NCI-H1105 treated with DMSO at 0.1 percent for 48 hours (cell line): Measurements from ENCODE around the gene PATJ.
A peak's percentile ranks its signal among the peaks of the same experiment; 100 is the strongest.

ENCODE experiments used
- DNase-seq: peaks from one replicate; lab custom pipeline; 2025; lab: John Stamatoyannopoulos, UW

Gene PATJ

DNA sequence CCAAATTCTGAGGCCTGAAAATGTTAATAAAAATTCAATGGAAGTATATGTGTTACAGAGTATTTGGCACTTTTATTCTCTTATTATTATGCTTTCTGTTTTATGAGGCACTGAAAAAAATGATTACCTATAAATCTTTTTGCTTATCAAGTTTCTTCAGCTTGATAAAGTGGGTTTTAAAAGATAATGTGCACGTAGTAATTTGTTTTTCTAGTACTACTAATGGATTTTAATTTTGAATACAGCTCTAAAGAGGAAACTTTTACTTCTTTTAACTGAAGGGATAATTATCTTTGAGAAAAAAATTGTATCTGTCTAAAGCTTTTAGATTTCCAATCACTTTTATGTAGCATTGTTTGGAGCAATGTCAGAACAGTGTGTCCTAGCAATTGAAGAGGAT lies 241.0 kb downstream of the PATJ start:
- no peak for DNase-seq

DNA sequence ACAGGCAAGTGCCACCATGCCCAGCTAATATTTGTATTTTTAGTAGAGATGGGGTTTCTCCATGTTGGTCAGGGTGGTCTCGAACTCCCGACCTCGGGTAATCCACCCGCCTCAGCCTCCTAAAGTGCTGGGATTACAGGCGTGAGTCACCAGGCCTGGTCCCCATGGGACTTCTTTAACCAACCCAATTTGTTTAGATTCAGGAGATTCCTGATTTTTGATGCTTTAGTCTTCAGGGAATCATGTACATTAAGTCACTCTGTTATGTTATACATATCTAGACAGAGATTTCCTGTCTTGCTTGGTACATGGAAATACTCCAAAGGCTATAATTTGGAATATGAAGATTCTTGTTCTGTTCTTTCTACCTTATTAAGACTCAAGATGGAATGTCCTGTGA lies 250.0 kb downstream of the PATJ start:
- no peak for DNase-seq

DNA sequence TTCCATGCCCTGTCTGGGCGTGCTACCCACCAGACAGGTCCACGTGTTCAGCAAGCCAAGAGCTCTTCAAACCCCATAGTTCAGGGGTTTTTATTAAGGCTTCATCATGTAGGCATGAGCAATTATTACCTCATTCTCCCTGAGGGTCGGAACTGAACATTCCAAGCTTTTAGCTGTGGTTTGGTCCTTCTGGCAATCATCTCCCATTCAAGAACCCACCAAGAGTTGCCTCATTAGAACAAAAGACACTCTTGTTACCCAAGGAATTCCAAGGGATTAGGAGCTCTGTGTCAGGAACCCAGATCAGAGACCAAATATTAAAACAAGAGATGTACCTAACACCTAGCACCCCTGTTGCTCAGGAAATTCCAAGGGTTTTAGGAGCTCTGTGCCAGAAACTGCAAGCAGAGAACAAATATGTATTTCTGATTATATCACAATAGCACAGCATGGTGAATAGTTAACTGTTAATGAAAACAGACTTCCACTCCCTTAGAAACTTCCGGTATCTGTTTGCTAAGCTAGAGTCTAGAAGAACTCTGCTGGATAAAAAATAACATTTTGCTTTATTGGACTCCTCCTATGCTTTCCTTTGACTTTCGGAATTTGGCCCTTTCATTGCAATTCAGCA lies 251.2 kb downstream of the PATJ start:
- DNase-seq, result no peak

DNA sequence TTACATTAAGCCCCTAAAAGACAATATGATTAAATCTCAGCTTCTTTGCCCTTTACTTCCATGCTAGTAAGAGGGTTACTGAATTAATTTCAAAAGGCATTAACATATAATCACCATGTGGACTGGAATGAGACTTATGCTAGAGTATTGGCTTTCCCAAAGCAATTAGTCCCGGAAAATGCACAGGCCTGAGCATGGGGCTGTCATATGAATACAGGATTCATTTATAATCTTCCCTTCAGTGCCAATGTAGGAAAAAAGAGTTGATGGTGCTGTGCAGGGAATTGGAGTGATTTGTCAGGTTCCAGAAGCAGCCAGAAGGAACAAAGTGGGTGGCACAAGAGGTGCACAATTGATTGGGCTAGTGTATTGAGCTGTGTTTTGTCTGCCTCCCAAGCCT lies 253.4 kb downstream of the PATJ start:
- DNase-seq, result no peak

DNA sequence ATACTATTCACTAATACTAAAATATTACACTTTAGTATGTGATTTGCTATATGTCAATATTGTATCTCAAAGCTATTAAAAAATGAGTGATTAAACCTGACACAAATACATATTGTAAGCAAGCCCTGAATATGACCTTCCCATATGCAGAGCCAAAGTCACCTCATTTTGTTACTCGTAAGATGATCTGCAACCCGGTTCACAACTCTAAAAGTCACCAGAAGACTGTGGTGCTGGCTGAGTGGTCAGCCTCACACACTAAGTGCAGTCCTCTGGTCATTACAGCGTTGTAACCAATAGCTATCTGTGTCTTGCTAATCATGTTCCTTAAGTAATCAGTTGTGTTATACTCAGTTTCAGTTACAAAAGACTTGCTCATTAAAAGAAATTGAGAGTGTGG lies 254.8 kb downstream of the PATJ start:
- DNase-seq, result no peak

DNA sequence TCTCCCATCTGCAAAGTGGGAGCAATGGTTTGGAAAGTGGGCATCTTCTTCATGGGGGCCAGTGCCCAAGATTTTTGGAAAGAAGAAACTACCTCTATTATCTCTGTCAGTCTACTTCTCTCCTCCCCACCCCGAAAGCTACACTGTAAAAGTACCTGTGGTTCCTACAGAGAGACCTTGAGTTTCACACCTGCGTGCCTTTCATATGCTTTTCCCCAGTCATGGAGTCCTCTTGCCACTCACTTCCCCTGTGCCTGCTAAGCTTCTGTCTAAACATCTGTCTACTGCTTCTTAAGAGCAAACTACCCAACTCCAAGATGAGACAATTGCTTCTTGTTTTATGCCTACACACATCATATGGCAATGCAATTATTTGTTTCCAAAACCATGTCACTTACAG lies 261.5 kb downstream of the PATJ start:
- no peak for DNase-seq

DNA sequence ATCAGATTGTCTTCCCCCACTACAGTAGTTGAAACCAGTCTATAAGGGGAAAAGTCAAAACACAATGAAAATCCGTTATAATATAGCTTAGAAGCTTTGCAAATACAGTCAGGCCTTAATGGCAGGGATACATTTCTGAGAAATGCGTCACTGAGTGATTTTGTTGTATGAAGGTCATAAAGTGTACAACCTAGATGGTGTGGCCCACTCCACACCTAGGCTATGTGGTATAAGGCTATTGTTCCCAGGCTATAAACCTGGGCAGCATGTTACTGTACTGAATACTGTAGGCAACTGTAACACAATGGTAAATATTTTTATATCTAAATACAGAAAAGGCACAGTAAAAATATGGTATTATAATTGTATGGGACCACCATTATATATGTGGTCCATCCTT lies 264.4 kb downstream of the PATJ start:
- no peak for DNase-seq

DNA sequence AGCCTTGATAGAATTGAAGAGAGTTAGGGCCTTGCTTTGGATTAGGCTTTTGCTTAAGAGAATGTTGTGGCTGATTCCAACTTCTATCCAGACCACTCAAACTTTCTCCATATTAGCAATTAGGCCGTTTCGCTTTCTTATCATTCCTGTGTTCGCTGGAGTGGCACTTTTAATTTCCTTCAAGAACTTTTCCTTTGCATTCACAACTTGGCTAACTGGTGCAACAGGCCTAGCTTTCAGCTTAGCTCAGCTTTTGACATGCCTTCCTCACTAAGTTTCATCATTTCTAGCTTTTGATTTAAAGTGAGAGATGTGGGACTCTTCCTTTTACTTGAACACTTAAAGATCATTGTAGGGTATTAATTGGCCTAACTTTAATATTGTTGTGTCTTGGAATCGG lies 268.7 kb downstream of the PATJ start:
- DNase-seq, result no peak

DNA sequence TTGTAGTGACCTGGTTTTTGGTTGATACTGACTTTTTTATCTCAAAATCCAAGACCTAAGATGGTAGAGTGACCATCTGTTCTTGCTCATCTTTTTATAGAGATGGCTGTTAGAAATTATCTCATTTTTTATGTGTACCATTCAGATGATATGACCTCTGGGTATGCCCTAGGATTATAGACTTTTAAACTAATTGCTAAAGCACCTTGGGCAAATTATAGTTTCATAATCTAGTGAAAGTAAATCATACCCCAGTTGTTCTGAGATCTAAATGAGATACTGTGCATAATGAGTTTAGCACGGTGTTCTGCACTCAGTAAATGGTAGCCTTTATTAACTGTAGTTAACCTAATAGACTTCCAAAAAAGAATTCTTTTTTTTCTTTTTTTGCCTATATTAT lies 269.8 kb downstream of the PATJ start:
- DNase-seq, result no peak

DNA sequence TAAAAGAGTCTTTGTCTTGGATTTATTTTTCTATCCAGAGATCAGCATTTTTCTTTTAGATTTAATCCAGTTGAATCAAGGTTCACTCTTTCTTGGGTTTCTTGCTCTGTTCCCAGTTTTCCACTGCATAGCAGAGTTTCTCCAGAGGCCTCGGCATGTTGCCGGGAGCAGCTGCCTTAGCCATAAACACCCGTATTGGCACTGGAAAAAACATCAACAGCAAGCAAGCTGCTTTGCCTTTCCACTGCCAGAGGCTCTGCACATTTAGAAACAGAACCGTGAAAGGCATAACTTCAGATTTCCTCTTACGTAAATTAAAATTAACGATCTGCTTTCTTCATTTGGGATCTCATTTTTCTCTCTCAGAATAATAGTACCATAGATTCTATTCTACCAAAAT lies 270.6 kb downstream of the PATJ start:
- no peak for DNase-seq

DNA sequence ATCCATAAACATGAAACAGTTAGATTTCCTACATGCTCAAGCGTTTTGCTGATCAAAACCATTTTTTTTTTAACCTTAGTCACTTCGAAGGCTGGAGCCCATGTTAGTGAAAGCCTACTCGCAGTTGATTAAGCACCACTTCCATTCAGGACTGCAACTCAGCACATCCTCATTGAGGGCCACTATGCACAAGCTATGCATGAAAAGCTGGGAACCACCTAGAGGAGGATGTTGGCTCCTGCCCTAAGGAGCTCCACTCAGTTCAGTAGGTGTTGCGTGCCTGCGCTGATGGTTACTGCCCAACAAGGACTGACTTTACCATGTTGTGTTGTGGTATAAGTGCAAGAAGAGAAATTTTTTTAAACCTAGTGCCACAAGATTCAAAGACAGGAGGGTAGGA lies 271.0 kb downstream of the PATJ start:
- DNase-seq, result no peak

DNA sequence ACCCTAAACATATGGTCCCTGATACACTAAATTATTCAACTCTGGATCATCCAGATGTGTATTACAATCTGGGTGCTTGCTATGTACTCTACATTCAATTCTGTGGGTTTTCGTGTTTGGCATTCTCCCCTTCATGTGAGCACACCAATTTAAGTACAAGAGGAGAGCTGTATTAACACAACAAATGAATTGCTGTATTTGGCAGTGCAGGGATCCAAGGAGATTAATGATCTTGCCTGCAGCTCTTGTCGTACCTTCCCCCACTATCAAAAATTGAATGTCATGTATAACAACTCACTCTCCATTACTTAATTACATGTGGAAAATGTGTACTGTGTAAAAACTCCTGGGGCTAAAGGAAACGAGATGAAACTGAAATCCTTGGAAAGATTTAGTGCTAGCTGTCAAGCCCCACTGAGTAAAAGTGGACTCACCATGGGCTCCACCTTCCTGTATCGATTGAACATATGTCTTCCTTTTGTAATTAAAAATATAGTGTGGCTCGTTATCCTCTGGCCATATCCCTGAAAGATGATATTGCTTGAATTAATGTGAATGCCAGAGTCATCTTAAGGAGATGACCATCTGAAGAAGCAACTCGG lies 280.2 kb downstream of the PATJ start:
- DNase-seq, result no peak

DNA sequence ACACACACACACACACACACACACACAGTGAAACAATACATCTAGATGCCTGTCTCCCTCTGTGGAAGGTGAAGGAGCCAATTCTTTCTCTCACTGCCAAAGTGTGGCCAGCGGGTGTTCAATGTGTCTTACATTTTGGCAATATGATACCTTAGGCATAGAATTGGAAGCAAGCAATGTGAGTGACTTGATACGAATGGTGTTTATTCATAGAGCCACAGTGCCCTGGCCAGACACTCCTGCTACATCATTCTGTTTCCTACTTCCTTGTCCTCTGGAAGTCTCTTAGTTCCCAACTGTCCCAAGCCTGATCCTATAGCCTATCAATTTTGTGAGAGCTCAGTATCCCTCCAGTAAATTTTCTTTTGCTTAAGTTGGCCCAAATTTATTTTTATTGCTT lies 282.4 kb downstream of the PATJ start:
- no peak for DNase-seq

DNA sequence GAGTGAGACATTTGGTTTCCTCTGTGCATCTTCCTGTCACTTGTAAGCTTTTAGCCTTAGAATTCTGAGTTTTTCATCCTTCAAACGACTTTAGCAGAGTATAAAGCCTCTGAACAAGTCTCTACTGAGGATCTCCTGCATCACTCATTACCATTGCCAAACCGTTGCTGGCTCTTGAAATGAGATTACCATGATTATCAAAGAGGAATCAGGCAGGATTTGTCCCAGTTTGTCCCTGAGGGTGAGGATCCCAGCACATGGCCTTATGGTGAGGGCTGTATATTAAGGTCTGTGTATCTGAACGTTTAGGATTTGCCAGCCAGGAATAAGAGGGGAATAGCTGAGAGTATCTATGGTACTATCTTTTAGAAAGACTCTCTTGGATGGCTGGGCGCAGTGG lies 282.9 kb downstream of the PATJ start:
- DNase-seq, result no peak

DNA sequence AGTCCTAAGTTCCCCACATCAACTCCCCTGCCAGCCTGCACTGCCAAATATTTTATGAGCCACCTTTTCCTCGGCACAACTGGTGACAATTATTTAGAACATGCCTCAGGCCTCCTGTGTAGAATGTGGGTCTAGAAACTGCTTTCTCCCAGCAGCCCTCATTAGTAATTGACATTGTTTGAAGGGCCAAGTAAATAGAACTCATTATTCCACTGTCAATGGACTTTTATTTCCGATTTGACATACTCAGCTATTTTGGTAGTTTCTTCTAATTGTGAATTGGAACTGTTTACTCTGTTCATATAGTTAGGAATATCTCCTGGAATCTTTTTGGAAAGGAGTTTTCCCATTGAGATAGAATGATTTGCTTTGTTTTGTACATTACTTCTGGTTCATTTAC lies 283.6 kb downstream of the PATJ start:
- no peak for DNase-seq

DNA sequence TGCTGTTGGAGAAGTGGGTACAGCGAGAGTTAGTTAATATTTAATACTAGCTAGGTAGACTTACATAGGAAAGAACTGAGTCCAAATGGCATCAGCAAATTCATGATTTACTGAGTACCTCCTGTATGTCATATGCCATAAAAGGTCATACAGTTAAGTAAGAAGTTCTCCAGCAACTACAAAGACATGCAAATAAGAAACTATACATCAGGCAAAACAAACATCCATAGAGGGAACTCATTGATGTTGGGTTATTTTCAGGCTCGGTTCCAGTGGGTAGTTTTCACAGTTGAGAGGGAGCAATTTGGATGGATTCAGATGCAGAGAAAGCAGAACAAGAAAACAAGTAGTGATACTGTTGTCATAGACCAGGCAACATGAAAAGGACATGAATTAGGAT lies 287.4 kb downstream of the PATJ start:
- DNase-seq, result no peak

DNA sequence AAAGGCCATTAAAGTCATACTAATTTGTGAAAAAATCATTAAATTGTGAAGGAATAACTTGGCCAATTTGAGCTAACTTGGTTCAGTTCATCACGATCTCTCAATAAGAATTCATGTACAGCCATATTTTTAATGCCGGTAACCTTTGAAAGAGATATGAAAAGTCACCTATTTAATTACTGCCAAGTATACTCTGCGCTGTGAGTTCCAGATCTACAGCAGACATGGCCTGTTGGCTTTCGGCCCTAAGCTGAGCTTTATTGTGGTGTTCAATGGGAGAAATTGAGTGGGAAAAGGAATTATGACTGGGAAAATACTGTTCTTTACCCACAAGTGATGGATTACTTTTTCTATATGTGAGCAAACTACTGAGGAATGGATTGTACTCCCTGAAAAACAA lies 292.5 kb downstream of the PATJ start:
- no peak for DNase-seq

DNA sequence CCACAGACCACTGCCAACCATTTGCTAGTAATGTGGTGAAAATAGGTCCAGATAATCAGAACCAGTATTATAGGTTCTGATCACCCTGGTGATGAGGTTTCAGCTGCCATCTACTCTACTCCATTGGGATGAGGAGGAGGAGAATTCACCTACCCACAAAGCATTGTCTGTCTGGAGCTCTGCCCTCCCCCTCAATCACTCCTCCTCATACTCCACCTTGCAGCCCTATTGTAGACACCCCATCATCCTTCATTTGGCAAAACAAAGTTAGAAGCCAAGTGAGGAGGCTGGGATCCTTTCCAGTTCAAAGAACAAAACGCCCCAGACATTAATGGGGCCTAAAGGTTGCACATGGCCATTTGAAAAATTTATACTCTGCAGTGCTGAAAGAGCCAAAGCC lies 295.0 kb downstream of the PATJ start:
- DNase-seq, result peak; percentile 28

DNA sequence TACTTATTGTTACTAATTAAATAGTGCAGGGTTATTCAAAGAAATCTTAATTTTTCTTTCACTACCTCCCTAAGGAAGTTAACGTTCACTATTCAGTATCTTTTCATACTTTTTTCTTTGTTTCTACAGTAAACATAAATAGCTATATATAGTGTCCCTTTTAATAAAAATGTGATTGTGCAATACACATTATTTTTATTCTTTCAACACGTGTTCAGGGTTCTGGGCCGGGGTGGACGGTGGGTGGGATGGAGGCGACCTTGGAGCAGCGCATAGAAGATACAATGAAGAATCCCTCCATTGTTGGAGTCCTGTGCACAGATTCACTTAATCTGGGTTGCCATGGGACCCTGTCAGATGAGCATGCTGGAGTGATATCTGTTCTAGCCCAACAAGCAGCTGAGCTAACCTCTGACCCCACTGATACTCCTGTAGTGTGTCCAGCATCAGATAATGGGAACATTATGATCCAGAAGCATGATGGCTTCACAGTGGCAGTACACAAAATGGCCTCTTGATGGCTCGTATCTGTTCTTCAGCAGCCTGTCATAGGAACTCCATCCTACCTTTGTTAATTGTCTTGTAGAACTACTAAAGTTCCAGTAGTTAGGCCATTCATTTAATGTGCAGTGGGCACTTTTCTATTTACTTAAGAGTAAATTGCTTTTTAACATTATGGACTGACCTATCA lies 296.5 kb downstream of the PATJ start:
- no peak for DNase-seq

DNA sequence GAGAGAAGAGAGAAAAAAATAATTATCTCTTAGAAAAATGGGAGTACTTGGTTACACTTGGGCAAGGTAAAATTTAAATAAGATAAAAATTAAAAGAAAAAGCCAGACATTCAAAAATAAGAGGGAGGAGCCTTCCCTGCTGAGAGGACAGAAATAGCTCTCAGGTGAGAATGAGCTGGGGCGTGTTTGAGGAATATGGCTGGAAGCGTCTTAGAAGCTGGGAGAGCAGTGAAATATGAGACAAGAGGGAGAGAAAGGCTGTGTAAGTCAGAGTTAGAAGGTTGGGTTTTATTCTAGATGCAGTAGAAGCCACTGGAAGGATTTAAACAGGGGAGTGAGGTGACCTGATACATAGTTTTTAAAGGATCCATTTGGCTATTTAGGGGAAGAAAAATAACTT lies 298.2 kb downstream of the PATJ start:
- peak; percentile 18 for DNase-seq

DNA sequence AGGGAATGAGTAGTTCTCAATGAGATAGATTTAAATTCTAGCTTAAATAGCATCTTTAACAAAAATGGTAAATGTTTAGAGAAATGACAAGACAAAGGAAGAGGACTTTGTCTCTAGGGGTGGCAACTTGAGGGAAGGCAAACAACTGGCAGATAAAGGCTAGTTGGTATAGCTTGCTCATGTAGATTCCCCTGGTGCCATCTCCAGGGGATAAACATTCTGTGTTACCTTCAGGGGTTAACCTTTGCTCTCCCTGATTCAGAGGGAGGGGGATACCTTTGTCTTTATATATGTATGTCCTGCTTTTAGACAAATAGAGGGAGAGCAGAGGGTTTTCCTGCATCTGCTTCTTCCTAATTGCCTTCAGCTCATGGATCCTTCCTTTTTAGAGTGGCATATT lies 298.7 kb downstream of the PATJ start:
- no peak for DNase-seq

DNA sequence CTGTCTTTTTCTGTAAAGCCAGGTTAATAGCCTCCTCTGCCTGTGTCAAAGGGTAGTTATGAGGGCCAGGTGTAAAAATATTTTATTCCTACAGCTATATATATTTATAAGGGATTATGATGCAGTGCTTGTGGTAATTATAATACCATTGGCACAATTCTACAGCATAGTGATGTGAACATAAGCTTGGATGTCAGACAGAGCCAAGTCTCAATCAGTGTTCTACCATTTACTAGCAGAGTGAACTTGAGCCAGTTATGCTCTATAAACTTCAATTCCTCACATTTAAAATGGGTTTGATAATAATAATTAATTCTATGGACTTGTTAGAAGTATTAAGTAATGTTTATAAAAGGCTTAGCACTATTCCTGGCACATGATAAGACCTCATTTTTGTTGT lies 300.9 kb downstream of the PATJ start:
- DNase-seq, result no peak

DNA sequence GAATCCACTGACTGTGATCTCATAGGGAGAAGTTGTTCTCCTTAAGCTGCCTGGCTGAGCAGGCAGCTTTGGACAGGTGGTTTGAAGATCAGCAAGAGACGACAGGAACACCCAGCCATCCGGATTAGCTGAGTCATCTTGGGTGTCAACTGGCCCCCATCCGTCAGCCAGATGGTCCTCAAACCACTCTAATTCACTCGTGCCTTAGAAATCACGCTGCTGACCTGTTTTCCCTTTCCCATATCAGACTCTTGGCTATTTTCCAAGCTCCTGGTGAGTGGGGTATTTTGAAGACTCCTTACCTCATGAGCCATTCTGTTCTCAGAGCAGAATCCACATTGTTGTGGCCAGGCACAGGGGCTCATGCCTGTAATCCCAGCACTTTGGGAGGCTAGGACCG lies 303.3 kb downstream of the PATJ start:
- peak; percentile 38 for DNase-seq

DNA sequence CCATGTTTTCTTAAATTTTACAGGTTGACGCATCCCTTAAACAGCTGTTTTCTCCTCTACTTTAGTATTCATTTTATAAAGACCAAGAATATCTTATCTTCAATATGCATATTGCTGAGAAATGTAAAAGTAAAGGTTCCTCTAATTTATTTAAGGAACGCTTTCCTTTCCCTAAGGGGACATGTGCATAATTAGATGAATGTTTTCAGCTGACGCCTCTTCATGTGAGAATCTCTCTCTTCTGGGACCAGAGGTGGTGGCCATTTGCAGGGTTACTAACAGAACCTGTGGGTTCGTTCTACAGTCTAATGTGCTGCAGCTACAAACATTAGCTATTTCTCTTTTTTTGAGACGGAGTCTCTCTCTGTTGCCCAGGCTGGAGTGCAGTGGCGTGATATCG lies 304.6 kb downstream of the PATJ start:
- no peak for DNase-seq
